C4-2B (cell line): Measurements from ENCODE around the gene RPS6KA5.

Experiments used
- ZFX ChIP-seq: fragments of 450-650 bp; IDR thresholded peaks from 2 replicates; pipeline ENCODE4 v1.6.1; 2017
- TF ChIP-seq, protein P1 (sequence below): fragments of 450-650 bp; conservative IDR thresholded peaks from 2 replicates; pipeline ENCODE4 v1.5.1; 2017; ENCODE audit warnings: mild to moderate bottlenecking

DNA sequence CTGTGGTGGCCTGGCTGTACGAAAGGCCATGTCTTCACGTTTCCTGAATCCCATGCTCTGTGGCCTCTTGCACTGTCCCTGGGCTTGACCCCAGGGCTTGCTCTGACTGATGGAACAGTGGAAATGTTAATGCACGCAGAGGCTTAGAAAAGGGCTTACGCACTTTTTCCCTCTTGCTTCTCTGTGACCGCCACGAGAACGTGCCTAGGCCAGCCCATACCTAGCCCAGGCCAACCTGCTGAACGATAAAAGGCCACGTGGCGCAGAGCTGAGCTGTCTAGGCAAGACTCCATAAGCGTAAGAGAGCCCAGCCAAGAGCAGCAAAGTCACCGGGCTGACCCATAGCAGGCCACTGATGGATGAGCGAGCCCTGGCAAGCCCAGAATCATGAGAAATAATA lies 262.5 kb downstream of the RPS6KA5 start:
- TF ChIP-seq, protein P1, sequence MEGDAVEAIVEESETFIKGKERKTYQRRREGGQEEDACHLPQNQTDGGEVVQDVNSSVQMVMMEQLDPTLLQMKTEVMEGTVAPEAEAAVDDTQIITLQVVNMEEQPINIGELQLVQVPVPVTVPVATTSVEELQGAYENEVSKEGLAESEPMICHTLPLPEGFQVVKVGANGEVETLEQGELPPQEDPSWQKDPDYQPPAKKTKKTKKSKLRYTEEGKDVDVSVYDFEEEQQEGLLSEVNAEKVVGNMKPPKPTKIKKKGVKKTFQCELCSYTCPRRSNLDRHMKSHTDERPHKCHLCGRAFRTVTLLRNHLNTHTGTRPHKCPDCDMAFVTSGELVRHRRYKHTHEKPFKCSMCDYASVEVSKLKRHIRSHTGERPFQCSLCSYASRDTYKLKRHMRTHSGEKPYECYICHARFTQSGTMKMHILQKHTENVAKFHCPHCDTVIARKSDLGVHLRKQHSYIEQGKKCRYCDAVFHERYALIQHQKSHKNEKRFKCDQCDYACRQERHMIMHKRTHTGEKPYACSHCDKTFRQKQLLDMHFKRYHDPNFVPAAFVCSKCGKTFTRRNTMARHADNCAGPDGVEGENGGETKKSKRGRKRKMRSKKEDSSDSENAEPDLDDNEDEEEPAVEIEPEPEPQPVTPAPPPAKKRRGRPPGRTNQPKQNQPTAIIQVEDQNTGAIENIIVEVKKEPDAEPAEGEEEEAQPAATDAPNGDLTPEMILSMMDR, result no peak
- TF ChIP-seq ZFX, result no peak
